Pancreas (tissue), 10 donors: ENCODE results near the gene CTNNA2. TPM values are rescaled to one million over a fixed set of nuclear protein-coding genes. Genes with fewer than 3 reads are reported as not detected.

Experiments used
- ATAC-seq, 4 donors: fragments of 200-7000 bp; cut with Tn5 transposase; one replicate each; pipeline versions ENCODE4 v1.8.0 to v1.9.1; 2020; ENCODE audit warnings: mild to moderate bottlenecking in 4 of 4, moderate library complexity in 4 of 4
- DNase-seq, 6 donors: peaks; one replicate each; pipeline ENCODE4 v3.0.0-alpha.2; 2020
- FAIRE-seq: peaks from 2 replicates; lab custom pipeline; 2012; peaks lifted over from hg19 to GRCh38; lab: Jason Lieb, UNC
- H3K27ac ChIP-seq, 4 donors: fragments of 200-600 bp; sonication (generic); 1 replicate in 3 of 4; 2 replicates in 1 of 4; pipeline versions ENCODE4 v1.5.0 to v1.8.0; 2020
- H3K27me3 ChIP-seq, 4 donors: fragments of 200-600 bp; one replicate each; pipeline ENCODE4 v1.8.0; 2021
- H3K36me3 ChIP-seq, 3 donors: fragments of 200-600 bp; sonication (generic) in 1 of 3; one replicate each; pipeline versions ENCODE4 v1.5.0 to v1.8.0; 2020 to 2021
- H3K4me1 ChIP-seq, 3 donors: fragments of 200-600 bp; one replicate each; pipeline ENCODE4 v1.8.0; 2021
- H3K4me3 ChIP-seq, 4 donors: fragments of 200-600 bp; sonication (generic) in 2 of 4; one replicate each; pipeline versions ENCODE4 v1.5.0 to v1.8.0; 2020 to 2021
- H3K9me3 ChIP-seq, 4 donors: fragments of 200-600 bp; one replicate each; pipeline ENCODE4 v1.8.0; 2021
- CTCF ChIP-seq, 4 donors: fragments of 200-600 bp; sonication (generic) in 3 of 4; IDR thresholded peaks; one replicate each; pipeline versions ENCODE4 v1.5.0 to v1.8.0; 2021; ENCODE audit warnings: antibody characterized with exemption in 4 of 4
- WGBS, 2 donors: extraction: QIAGEN DNeasy Blood & Tissue Kit; methylation state at CpG; one replicate each; pipeline ENCODE4 v1.1.7; 2013; 5-methylcytosine and 5-hydroxymethylcytosine counted together
- intact Hi-C, 3 donors: fragments of 100-400 bp; cut with DNase I; formaldehyde crosslinking; loops; one replicate each; pipeline versions ENCODE4 v1.11.1 to v1.14.2; 2022
- polyA plus RNA-seq, 2 donors: library from polyadenylated mRNA; stranded (reverse); fragments of 200-250 nt; gene quantifications; one replicate each; pipeline ENCODE4 v1.2.3, GENCODE V29; 2013
- total RNA-seq, 6 donors: library from RNA; stranded (reverse); fragmentation: NEBNext Ultra II Directional in 4 of 6; extraction: Animal tissue kit (Norgen Biotek cat#: 25700) in 4 of 6; gene quantifications; one replicate each; pipeline versions ENCODE4 v1.2.1 to v1.2.4, GENCODE V29; 2021 to 2023
- donor health status: healthy with polysubstance abuse.
- donor health status: DM: no; HTN: no; CAD: no; lungs with moderate emphysema.
- donor health status: DM: no; HTN: no; CAD: no.
- donor health status: control.
- donor health status: control.
- donor health status: Bipolar disorder and iron deficiency.
- donor health status: DM: yes; HTN: yes; CAD: no.
- donor health status: DM: no; HTN: no; CAD: no.
- donor health status: DM: no; HTN: no; CAD: no.
- donor health status: DM: yes; HTN: yes; CAD: no.

The CTNNA2 gene
- total and polyA plus RNA-seq, 8 donors: 0.25 to 12.1 (median 2.1) TPM

DNA sequence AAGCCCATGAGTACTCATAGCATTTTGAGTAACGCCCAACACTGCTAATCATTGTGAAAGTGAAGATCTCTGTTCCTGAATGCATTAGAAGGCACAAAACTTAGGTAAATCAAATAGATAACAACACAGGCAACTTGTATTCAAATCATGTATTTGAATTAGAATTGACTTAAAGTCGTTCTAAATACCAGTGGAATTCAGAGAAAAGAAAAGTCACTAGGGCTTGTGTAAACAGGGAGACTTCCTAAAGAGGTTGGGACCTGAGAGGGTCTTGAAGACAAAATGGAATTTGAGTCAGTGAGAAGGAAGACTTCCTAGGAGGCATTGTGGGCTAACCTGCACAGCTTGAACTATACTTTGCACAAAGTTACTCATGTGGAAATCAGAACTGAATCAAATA is 127.2 kb downstream of the CTNNA2 start:
- intact Hi-C loops: no loop called here
- no peak for TF ChIP-seq CTCF (IDR thresholded peaks at IDR 0.05)
- Histone ChIP-seq H3K9me3 (no peaks in the 10 kb centered on the region), H3K4me1 (no peaks in the 10 kb centered on the region), H3K36me3 (no peaks in the 10 kb centered on the region), H3K27me3 (no peaks in the 10 kb centered on the region), H3K27ac (no peak overlapping the region), H3K4me3 (no peak overlapping the region)
- no peak for ATAC-seq
- no peak for FAIRE-seq
- DNase-seq: no peak
- WGBS, 2 donors: 42 to 48% methylated on average over 2 of the region's 2 CpGs

DNA sequence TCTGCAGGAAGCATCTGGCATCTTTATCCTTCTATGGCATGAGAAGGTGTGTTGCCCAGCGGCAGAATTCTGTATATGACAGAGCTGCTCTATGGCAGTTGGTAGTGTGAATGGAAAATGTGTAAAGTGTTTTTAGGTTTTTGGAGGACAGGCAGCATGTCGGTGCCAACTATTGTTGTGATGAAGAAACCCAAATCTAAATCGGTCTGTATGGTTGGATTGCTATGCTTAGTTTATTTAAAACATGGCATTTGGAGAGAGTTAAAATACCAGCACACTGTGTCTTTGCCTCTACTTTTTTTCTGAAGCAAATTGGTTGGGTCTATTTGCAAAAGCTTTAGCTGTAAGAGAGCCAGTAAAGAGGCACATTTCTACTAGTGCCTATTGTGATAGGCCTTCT is 136.7 kb downstream of the CTNNA2 start:
- Histone ChIP-seq H3K4me1 (no peaks in the 10 kb centered on the region), H3K36me3 (no peaks in the 10 kb centered on the region), H3K27ac (no peak overlapping the region), H3K27me3 (no peaks in the 10 kb centered on the region), H3K4me3 (no peak overlapping the region), H3K9me3 (no peaks in the 10 kb centered on the region)
- ATAC-seq: no peak
- FAIRE-seq: no peak
- intact Hi-C loops: no loop called here
- DNase-seq: no peak
- TF ChIP-seq CTCF (IDR thresholded peaks at IDR 0.05): no peak
- 84 to 87% methylated on average over 3 of the region's 3 CpGs for WGBS, 2 donors

DNA sequence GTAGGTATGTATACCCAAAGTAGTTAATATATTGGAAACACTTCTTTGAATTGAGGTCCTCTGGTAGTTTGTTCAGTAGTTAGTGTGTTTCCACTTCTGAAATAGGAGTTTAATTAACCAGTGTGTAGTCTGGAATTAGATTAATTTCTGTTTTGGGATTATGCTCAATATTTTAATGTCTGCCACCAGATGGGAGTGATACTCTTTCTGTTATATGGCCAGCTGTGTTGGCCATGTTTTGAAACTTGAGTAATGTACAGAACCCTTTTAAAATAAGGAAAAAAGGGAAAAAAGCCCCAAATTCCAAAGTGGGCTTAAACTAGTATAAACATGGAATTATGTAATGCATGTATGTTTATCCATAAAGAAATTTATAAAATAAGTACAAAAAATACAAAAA is 147.7 kb downstream of the CTNNA2 start:
- no peaks in the 10 kb centered on the region for H3K4me1 ChIP-seq
- no peaks in the 10 kb centered on the region for H3K36me3 ChIP-seq
- H3K9me3 ChIP-seq: no peaks in the 10 kb centered on the region
- FAIRE-seq (no peak), ATAC-seq (no peak), DNase-seq (no peak)
- TF ChIP-seq CTCF (IDR thresholded peaks at IDR 0.05): no peak
- no peak overlapping the region for H3K27ac ChIP-seq
- no peak overlapping the region for H3K4me3 ChIP-seq
- intact Hi-C loops: no loop called here
- H3K27me3 ChIP-seq: peaks cover 0 to 6% (median 0%) of the 10 kb centered on the region in 4 donors

DNA sequence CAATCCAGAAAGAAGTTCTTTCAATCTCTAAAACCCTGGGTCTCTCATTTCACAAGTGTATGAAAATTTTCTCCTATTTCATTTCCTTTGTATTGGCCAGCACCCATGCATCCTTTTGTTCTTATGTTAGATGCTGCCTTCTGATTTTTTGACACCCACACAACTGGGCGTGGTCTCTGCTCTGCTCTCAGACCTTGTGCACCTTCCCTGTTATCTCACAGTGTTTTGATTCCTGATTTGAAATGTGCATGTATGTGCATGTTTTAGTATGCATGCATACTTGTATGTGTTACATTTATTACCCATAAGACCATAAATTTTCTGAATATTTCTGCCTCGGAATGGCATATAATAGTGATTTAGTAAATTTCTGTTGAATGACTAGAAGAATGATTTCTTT is 152.2 kb downstream of the CTNNA2 start:
- H3K4me3 ChIP-seq: no peak overlapping the region
- 57 to 74% methylated on average over 2 of the region's 2 CpGs for WGBS, 2 donors
- no peaks in the 10 kb centered on the region for H3K27me3 ChIP-seq
- TF ChIP-seq CTCF (IDR thresholded peaks at IDR 0.05): no peak
- intact Hi-C loops: no loop called here
- no peaks in the 10 kb centered on the region for H3K36me3 ChIP-seq
- no peaks in the 10 kb centered on the region for H3K4me1 ChIP-seq
- no peaks in the 10 kb centered on the region for H3K9me3 ChIP-seq
- no peak overlapping the region for H3K27ac ChIP-seq
- ATAC-seq: no peak
- FAIRE-seq: no peak
- no peak for DNase-seq

- H3K9me3 ChIP-seq: no peaks in the 10 kb centered on the region
- H3K36me3 ChIP-seq: no peaks in the 10 kb centered on the region
- intact Hi-C loops: no loop called here
- FAIRE-seq (no peak), ATAC-seq (no peak), DNase-seq (no peak)
- H3K4me1 ChIP-seq: no peaks in the 10 kb centered on the region
- no peak overlapping the region for H3K27ac ChIP-seq
- TF ChIP-seq CTCF (IDR thresholded peaks at IDR 0.05): no peak
- H3K4me3 ChIP-seq: no peak overlapping the region
- H3K27me3 ChIP-seq: no peaks in the 10 kb centered on the region
- WGBS, 2 donors: 37 to 45% methylated on average over 4 of the region's 4 CpGs
Observed at GRCh38 chr2:79666430-79666829, 153.6 kb downstream of the CTNNA2 start.
